GM21381 (cell line): ENCODE data around the gene ZNF79.

Experiments used
- ATAC-seq: cut with Tn5 transposase; IDR thresholded peaks from one replicate; pipeline ENCODE4 v1.9.1; 2021; ENCODE audit warnings: mild to moderate bottlenecking, moderate library complexity; ENCODE audit not compliant: unreplicated experiment

The ZNF79 gene

GRCh38 chr9:127492616-127493015 is 68.4 kb downstream of the ZNF79 start:
- no peak for ATAC-seq

DNA sequence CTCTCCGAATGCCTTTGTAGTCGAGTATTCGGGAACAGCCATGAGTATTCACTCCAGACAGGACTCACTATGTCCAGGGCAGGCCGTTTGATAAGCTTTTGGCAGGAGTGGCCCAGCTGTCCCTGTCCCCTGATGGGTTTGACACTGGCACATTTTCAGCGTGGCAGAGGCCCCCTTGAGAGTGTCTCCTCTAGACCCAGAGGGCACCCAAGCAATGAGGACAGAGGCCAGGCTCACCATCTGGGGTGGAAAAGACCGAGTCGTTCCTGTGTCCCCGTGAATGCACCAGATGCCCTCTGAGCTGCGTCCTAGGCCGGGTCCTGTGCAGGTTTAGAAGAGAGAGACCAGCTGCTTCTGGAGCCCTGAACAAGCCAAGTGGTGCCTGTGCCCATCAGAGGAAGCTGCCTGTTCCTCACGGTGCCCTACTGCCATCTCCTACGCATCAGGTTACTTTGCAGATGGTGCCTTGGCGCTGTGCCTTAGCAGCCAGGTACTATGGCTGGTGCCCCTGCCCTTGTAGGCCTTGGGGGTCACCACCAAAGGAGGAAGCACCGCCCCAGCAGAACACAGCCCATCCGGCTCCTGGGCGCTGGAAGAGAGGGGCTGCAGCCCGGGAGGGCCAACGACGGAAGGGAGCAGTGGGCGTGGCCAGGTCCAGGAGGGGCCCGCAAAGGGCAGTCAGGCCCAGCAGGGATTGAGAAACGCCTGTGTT is 69.6 kb downstream of the ZNF79 start:
- ATAC-seq, result no peak

- no peak for ATAC-seq
Measured at GRCh38 chr9:127494304-127494702, 70.1 kb downstream of the ZNF79 start.
